Measurements from ENCODE around the gene ALG1L2. TPM values are rescaled to one million over a fixed set of nuclear protein-coding genes. Genes with fewer than 3 reads are reported as not detected.

ALG1L2 gene
- total RNA-seq, 2 donors from 2014 or later = 0.90 to 1.1 TPM

Other genes with a start within 250 kb of the ALG1L2 start
- gene TMCC1, start 188.1 kb upstream of the ALG1L2 start, total RNA-seq = 10 to 100 TPM; 38.4 to 47.7 TPM
- under 1 TPM in 1 of 2 donors, not detected in 1; 0.23 TPM for gene TRH, start 107.1 kb upstream of the ALG1L2 start, total RNA-seq